ENCODE results near the gene PPM1K.

PPM1K gene

GRCh38 chr4:88230969-88231771 is 53.2 kb downstream of the PPM1K start:
- FAIRE-seq (peak; percentile 58), DNase-seq (ENCODE audit: insufficient read length) (no peak)
- TF ChIP-seq POLR2AphosphoS5 (IDR thresholded peaks at IDR 0.05; ENCODE audit: low read depth, low read length) (no peak), TAF1 (IDR thresholded peaks at IDR 0.05; ENCODE audit: borderline replicate concordance, low read depth, low read length) (no peak), POLR2A (IDR thresholded peaks at IDR 0.05; ENCODE audit: low read depth, low read length) (no peak)

GRCh38 chr4:88230461-88230891 is 53.9 kb downstream of the PPM1K start:
- DNase-seq (ENCODE audit: insufficient read length): no peak
- TF ChIP-seq TAF1 (IDR thresholded peaks at IDR 0.05; ENCODE audit: borderline replicate concordance, low read depth, low read length) (no peak), POLR2AphosphoS5 (IDR thresholded peaks at IDR 0.05; ENCODE audit: low read depth, low read length) (no peak), POLR2A (IDR thresholded peaks at IDR 0.05; ENCODE audit: low read depth, low read length) (no peak)
- no peak for FAIRE-seq

GRCh38 chr4:88227734-88228133 is 56.6 kb downstream of the PPM1K start:
- no peak for TF ChIP-seq POLR2A (IDR thresholded peaks at IDR 0.05; ENCODE audit: low read depth, low read length)
- no peak for TF ChIP-seq POLR2AphosphoS5 (IDR thresholded peaks at IDR 0.05; ENCODE audit: low read depth, low read length)
- no peak for TF ChIP-seq TAF1 (IDR thresholded peaks at IDR 0.05; ENCODE audit: borderline replicate concordance, low read depth, low read length)
- DNase-seq (ENCODE audit: insufficient read length) (no peak), FAIRE-seq (no peak)

- TF ChIP-seq POLR2AphosphoS5 (IDR thresholded peaks at IDR 0.05; ENCODE audit: low read depth, low read length): no peak
- TF ChIP-seq POLR2A (IDR thresholded peaks at IDR 0.05; ENCODE audit: low read depth, low read length): no peak
- TF ChIP-seq TAF1 (IDR thresholded peaks at IDR 0.05; ENCODE audit: borderline replicate concordance, low read depth, low read length): no peak
- FAIRE-seq: no peak
- DNase-seq (ENCODE audit: insufficient read length): no peak
Observed at GRCh38 chr4:88226143-88226542, 58.2 kb downstream of the PPM1K start.

- DNase-seq (ENCODE audit: insufficient read length): no peak
- TF ChIP-seq POLR2A (IDR thresholded peaks at IDR 0.05; ENCODE audit: low read depth, low read length) (no peak), TAF1 (IDR thresholded peaks at IDR 0.05; ENCODE audit: borderline replicate concordance, low read depth, low read length) (no peak), POLR2AphosphoS5 (IDR thresholded peaks at IDR 0.05; ENCODE audit: low read depth, low read length) (no peak)
- FAIRE-seq: no peak
Observed at GRCh38 chr4:88225232-88226105, 58.9 kb downstream of the PPM1K start.

- DNase-seq (ENCODE audit: insufficient read length) (no peak), FAIRE-seq (no peak)
- TF ChIP-seq POLR2A (IDR thresholded peaks at IDR 0.05; ENCODE audit: low read depth, low read length): no peak
- TF ChIP-seq POLR2AphosphoS5 (IDR thresholded peaks at IDR 0.05; ENCODE audit: low read depth, low read length): no peak
- no peak for TF ChIP-seq TAF1 (IDR thresholded peaks at IDR 0.05; ENCODE audit: borderline replicate concordance, low read depth, low read length)
Observed at GRCh38 chr4:88223516-88223915, 60.8 kb downstream of the PPM1K start.

GRCh38 chr4:88219099-88219498 is 65.3 kb downstream of the PPM1K start:
- FAIRE-seq (peak; percentile 69), DNase-seq (ENCODE audit: insufficient read length) (peak; percentile 13)
- TF ChIP-seq TAF1 (IDR thresholded peaks at IDR 0.05; ENCODE audit: borderline replicate concordance, low read depth, low read length) (no peak), POLR2A (IDR thresholded peaks at IDR 0.05; ENCODE audit: low read depth, low read length) (no peak), POLR2AphosphoS5 (IDR thresholded peaks at IDR 0.05; ENCODE audit: low read depth, low read length) (no peak)

- FAIRE-seq: no peak
- DNase-seq (ENCODE audit: insufficient read length): no peak
- TF ChIP-seq POLR2A (IDR thresholded peaks at IDR 0.05; ENCODE audit: low read depth, low read length) (no peak), POLR2AphosphoS5 (IDR thresholded peaks at IDR 0.05; ENCODE audit: low read depth, low read length) (no peak), TAF1 (IDR thresholded peaks at IDR 0.05; ENCODE audit: borderline replicate concordance, low read depth, low read length) (no peak)
Observed at GRCh38 chr4:88217169-88217568, 67.2 kb downstream of the PPM1K start.

- DNase-seq (ENCODE audit: insufficient read length) (no peak), FAIRE-seq (no peak)
- TF ChIP-seq POLR2AphosphoS5 (IDR thresholded peaks at IDR 0.05; ENCODE audit: low read depth, low read length) (no peak), POLR2A (IDR thresholded peaks at IDR 0.05; ENCODE audit: low read depth, low read length) (no peak), TAF1 (IDR thresholded peaks at IDR 0.05; ENCODE audit: borderline replicate concordance, low read depth, low read length) (no peak)
Observed at GRCh38 chr4:88216395-88216794, 68.0 kb downstream of the PPM1K start.

GRCh38 chr4:88215351-88215750 is 69.0 kb downstream of the PPM1K start:
- DNase-seq (ENCODE audit: insufficient read length) (no peak), FAIRE-seq (no peak)
- TF ChIP-seq POLR2AphosphoS5 (IDR thresholded peaks at IDR 0.05; ENCODE audit: low read depth, low read length) (no peak), POLR2A (IDR thresholded peaks at IDR 0.05; ENCODE audit: low read depth, low read length) (no peak), TAF1 (IDR thresholded peaks at IDR 0.05; ENCODE audit: borderline replicate concordance, low read depth, low read length) (no peak)

- no peak for FAIRE-seq
- TF ChIP-seq POLR2A (IDR thresholded peaks at IDR 0.05; ENCODE audit: low read depth, low read length): no peak
- no peak for TF ChIP-seq TAF1 (IDR thresholded peaks at IDR 0.05; ENCODE audit: borderline replicate concordance, low read depth, low read length)
- TF ChIP-seq POLR2AphosphoS5 (IDR thresholded peaks at IDR 0.05; ENCODE audit: low read depth, low read length): no peak
- no peak for DNase-seq (ENCODE audit: insufficient read length)
Observed at GRCh38 chr4:88212253-88212561, 72.2 kb downstream of the PPM1K start.
